ENCODE results near the gene TSPAN14. TPM values are rescaled to one million over a fixed set of nuclear protein-coding genes. Genes with fewer than 3 reads are reported as not detected.
A peak's percentile ranks its signal among the peaks of the same experiment; 100 is the strongest.

Gene TSPAN14
- total and polyA plus RNA-seq, 12 donors, result 13.1 to 112 (median 45.5) TPM

DNA sequence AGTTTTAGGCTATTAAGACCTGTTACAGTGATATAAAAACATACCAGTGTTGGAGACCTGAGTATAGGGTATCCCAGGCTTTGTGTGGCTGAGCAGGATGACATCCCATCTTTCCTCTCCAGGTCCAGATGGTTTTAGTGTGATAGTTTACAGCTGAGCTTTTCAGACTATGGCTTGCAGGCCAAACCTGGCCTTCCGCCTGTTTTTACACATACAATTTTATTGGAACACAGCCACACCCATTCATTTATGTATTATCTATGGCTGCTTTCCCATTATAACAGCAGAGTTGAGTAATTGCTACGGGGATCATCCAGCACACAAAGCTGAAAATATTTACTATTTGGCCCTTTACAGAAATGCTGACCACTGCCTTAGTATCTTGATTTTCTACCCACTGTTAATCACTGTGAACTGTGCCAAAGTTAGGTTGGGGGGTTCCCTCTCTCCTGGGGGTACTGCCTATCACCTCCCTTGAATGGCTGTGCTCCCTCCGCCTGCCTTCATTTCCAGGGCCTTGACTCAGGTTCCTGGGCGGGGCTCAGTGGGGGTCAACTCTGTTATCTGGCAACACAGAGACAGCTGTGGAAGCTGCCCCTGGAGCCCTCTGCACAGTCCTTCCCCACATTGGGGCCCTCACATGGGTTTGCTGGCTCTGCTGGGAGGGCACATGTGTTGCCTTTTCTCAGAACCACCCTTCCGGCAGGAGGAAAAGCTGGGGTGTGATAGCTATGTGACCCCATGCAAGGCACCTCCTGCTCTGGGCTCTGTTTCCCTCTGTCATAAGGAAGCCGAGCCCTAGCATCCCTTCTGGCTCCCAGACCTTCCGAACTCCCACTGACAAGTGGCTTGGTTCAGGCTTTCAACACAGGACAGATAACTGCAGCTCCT, 43.3 kb downstream of the TSPAN14 start:
- H3K4me1 ChIP-seq (replicated peaks in 1 of 2), result peaks cover 38 to 71% of the 10 kb centered on the region in 2 donors

DNA sequence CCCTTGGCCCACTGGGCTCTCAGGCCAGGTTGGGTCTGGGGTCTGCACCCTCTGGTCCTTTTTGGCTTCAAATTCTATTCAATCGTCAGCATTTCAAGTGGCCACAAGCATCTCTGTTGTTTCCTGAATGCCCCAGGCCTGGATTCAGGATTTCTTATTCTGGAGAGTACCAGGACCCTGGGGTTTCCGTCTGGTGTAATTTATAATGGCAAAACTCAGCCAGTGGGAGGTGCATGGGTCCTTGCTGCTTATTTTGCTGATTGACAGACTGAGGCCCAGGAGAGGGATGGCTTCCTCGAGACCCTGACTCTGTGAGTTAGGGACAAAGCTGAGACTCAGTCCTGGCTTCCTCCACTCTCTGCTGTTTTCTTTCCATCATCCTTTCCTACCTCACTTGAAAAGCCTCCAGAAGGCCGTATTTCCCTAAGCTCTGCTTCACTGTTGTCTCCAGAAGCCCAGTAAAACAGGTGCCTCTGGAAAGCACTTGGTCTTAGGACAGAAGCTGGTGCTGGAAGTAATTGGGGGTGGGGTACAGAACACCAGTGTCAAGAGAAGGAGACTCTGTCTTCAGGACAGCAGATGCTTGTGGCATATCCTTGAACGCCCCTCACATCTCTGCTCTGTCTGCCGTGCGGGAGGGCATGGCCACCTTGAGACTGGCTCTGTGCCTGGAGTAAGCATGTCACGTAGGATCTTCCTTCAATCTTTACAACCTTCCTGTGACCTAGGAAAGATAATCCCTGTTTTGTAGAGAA, 44.1 kb downstream of the TSPAN14 start:
- Histone ChIP-seq H3K4me3 (no peak overlapping the region), H3K27me3 (no peaks in the 10 kb centered on the region), H3K9me3 (replicated peaks in 1 of 3) (peaks cover 0 to 4% (median 0%) of the 10 kb centered on the region in 3 donors), H3K4me1 (replicated peaks in 1 of 2) (peaks cover 38 to 77% of the 10 kb centered on the region in 2 donors), H3K36me3 (replicated peaks in 1 of 2) (no peaks in the 10 kb centered on the region), H3K27ac (peak overlapping the region; percentile 80 to 98 (median 89))
- TF ChIP-seq CTCF (IDR thresholded peaks at IDR 0.05) (no peak), POLR2A (IDR thresholded peaks at IDR 0.05) (no peak)
- peak in 1 of 7 donors; percentile 41 for DNase-seq
- intact Hi-C loops (cut with DNase I), result no loop called here
- WGBS, 4 donors, result 41 to 48% (median 43%) methylated on average over 8 of the region's 8 CpGs

More for the DNA sequence above, 43.3 kb downstream of the TSPAN14 start:
- intact Hi-C loops (cut with DNase I), result no loop called here
- H3K27ac ChIP-seq, result peak overlapping the region; percentile 22 to 98 (median 86)
- TF ChIP-seq CTCF (IDR thresholded peaks at IDR 0.05), result no peak
- no peak for TF ChIP-seq POLR2A (IDR thresholded peaks at IDR 0.05)
- peaks cover 0 to 4% (median 0%) of the 10 kb centered on the region in 3 donors for H3K9me3 ChIP-seq (replicated peaks in 1 of 3)
- H3K4me3 ChIP-seq, result no peak overlapping the region
- H3K36me3 ChIP-seq (replicated peaks in 1 of 2), result no peaks in the 10 kb centered on the region
- peak in 6 of 7 donors; percentile 40 to 70 (median 57) for DNase-seq
- H3K27me3 ChIP-seq, result no peaks in the 10 kb centered on the region
- WGBS, 4 donors, result 52 to 74% (median 56%) methylated on average over 6 to 7 of the region's 7 CpGs

- peak in 1 of 2 donors; percentile 46 for TF ChIP-seq POLR2A (IDR thresholded peaks at IDR 0.05)
- TF ChIP-seq CTCF (IDR thresholded peaks at IDR 0.05), result no peak
- H3K27ac ChIP-seq, result peak overlapping the region; percentile 80 to 98 (median 89)
- H3K36me3 ChIP-seq (replicated peaks in 1 of 2), result no peaks in the 10 kb centered on the region
- no peak overlapping the region for H3K4me3 ChIP-seq
- peaks cover 38 to 77% of the 10 kb centered on the region in 2 donors for H3K4me1 ChIP-seq (replicated peaks in 1 of 2)
- peaks cover 0 to 4% (median 0%) of the 10 kb centered on the region in 3 donors for H3K9me3 ChIP-seq (replicated peaks in 1 of 3)
- peak; percentile 92 to 99 (median 98) for DNase-seq
- intact Hi-C loops (cut with DNase I), result no loop called here
- WGBS, 4 donors, result 7 to 19% (median 13%) methylated on average over 9 to 14 of the region's 14 CpGs
- no peaks in the 10 kb centered on the region for H3K27me3 ChIP-seq
Measured at GRCh38 chr10:80498833-80499741, 45.0 kb downstream of the TSPAN14 start.

All from adrenal gland (tissue), 12 donors.